Stimulated activated CD8-positive, alpha-beta memory T cell treated with anti-CD3 and anti-CD28 coated beads, Interleukin-12 subunit alpha, Interleukin-12 subunit beta, amount 100 ng/mL, for 1 hour (primary cell): Measurements from ENCODE around the gene ACKR1.

Source experiments
- DNase-seq: peaks from one replicate; pipeline ENCODE4 v3.0.0-alpha.2; 2020; ENCODE audit warnings: low read depth

ACKR1 gene

DNA sequence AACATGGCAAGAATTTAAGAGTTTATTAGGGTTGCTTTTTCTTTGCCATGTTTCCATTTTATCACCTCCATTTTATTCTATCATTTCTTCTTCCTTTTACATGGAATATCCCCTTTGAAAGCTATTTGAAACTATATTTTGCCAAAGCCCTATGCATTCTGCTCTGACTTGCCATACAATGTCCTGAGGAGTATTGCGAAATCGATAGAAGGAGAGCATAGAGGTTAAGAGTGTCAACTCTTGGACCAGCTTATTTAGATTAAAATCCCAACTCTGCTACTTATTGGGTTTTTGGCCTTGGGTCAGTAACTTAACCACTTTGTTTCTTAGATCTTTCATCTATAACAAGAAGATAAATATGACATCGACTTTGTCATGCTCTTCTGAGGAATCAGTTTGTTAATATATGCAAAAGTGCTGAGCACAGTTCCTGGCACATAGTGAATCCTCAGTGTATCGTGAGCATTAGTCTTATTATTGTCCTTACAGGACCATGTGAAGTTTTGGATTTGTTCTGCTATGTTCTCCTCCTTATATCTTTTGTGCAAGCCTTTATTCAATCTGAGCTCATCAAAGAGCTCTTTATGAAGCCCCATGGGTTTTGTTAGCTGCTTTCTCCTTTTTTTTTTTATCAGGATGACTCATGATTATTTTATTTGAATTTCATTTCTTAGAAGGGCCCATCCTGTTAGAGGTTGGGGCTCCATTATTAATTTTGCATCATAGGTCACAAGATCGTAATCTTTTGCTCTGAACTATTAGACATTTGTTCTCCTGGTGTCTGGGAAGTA, 17.6 kb downstream of the ACKR1 start:
- DNase-seq = no peak

DNA sequence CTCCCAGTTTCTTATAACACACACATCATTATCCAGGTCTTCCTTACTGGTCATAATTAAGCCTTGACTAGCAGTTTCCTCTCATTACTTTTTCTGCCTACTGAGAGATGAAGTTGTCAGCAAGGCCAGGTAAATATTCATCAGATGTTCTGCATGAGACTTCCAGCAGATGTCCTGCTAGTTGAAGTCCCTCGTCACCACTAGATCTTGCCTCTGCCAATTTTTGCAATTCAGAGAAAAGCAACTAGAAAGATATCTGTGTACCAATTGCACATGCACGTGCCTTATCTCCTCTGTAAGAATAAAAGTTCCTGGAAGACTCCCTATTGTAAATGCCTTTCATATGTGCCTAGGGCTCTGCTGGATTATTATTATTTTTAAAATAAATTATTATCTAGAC, 18.3 kb downstream of the ACKR1 start:
- DNase-seq = no peak

DNA sequence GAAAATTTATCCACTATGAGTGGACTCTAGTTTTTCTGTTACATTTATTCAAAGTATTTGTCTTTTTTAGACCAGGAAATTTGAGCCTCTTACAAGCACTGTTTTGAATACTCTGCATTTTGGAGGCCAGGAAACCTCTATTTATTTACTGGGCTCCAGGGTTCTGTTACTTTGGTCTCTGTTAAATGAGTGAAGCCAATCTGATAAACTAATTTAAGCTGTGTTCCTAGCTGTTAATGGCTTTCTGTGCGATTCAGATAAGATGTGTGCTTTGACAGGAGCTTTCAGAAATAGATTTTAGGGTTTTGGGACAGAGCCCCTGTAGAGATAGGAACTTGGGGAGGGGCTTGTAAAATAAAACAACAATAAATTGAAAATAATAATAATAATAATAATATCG, 23.9 kb downstream of the ACKR1 start:
- DNase-seq = no peak

DNA sequence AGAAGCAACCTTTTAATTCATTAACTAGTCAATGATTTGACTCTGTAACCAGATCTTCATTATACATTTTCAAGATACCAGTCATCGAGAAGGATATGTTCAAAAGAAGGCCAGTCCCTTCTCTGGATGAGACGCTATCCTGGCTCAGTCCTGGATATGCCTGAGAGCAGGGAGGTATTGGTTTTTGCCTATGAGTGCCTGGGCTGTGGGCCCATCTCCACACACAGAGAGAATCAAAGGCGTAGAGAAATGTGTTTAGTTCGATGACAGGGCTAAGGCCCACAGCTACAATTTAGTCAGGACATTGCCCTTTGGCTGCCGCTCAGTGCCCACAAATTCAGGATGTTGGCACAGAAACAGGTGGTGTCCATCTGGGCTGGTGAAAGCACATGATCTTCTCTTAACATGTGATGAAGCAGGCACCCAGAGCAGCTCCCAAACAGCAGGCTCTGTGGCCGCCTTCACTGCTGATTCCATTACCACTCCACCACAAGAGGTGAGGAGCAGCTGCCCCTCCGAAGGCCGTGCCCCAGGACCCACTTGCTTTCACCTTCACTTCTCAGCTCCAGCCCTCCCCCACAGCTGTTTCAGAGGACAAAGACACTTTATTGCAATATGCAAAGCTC, 24.7 kb downstream of the ACKR1 start:
- DNase-seq = no peak

DNA sequence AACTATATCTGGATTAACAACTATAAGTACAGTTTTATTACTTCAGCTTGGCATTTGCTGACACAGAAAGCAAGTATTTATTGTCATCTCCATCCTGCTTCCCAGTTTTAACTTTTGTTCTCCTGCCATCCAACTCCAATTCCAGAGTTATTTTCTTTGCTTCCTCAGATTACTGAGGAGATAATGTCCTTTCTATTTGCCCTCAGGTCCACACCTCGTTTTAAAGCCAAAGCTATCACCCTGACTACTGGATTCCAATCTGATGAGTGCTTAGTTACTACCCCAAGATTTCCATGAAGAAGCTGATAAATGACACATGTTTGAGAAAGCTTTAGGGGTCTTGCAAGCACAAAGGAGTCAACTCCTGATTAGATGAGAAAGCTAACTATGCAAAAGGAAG, 25.2 kb downstream of the ACKR1 start:
- no peak for DNase-seq

DNA sequence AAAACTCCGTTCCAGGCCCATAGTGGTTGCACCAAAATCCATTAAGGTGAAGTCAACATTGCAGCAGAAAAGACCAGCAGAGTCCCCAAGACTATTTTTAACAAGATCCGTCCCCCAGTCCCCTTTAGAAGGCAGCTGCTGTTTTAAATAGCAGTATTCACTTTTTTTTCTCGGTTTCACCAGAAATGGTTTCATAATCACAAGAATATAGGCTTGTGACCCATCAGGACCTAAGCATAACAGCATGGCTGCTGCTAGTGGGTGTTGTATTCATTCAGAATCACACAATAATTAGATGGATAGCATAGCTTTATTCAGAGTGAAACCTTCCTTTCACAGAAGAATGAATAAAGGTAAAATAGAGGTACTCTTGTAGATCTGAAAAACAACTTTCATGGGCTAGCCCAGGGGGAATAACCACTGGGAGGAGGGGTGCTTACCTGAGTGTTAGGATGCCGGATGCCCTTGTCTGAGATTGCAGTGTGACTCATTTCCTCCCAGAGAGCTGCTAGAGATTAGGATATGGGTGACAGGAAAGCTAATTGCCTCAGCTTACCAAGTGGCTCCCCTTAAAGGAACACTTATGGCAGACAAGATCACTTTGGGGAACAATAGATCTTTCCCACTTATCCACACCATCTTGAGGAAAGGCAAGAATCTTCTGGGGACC, 35.0 kb downstream of the ACKR1 start:
- DNase-seq = no peak

DNA sequence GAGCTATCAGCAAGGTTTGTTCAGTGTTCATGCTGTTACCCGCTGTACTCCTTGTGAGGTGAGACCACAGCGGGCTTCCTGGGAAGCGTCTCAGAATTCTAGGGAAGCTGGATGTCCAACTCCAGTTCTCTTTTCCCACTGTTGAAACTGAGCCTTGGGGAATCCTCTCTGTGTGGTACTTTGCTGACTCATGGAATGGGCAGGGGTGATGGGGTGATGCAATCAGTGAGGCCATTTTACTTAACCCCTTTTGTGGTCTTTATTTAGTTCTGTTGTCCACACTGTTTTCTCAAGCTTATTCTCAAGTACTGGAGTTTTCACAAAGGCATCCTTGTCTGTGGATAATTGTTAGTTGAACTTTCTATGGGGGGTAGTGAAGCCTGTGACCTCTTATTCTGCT, 42.6 kb downstream of the ACKR1 start:
- DNase-seq = no peak

DNA sequence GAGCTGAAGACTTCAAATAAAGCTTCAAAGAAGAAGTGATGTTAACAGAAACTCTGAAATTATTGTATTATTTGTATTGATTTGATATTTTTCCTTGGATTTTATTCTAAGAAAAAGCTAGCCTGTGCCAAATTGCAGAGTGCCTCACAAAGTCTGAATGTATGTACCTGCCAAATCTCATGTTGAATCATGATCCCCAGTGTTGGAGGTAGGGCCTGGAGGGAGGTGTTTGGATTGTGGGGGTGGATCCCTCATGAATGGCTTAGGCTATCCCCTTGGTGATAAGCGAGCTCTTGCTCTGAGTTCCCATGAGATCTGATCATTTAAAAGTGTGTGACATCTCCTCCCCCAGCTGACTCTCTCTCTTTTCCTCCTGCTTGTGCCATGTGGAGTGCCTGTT, 43.6 kb downstream of the ACKR1 start:
- DNase-seq = no peak

DNA sequence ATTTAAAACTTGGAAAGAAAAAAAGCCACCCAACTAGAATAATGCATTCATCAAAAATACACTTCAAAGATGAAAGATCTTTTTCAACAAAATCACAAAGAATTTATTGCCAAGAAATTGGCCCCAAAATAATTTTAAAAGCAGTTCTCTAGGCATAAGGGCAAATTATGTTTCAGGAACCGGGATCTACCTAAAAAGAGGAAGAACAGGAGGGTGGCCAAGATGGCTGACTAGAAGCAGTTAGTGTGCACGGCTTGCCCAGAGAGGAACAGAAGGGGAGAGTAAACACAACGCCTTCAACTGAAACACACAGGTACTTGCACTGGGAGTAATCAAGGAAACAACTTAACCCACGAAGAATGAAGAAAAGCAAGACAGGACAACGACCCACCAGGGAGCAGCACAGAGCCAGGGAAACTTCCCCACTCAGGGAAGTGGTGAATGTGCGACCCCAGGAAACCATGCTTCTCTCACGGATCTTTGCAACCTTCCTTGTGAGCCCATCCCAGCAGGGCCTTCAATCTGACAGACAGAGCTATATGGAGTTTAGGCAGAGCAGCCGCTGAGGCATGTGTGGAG, 46.1 kb downstream of the ACKR1 start:
- no peak for DNase-seq
